Cardiac fibroblast (primary cell): ENCODE measurements around the gene SHISA5.
A peak's percentile ranks its signal among the peaks of the same experiment; 100 is the strongest.

Experiments
- DNase-seq, 2 donors: peaks; one replicate each; pipeline versions ENCODE4 v3.0.0 to v3.0.0-alpha.2; 2010; ENCODE audit warnings: low read depth in 2 of 2
- H3K4me3 ChIP-seq, 2 donors: replicated peaks in 1 of 2; 1 replicate in 1 of 2; 2 replicates in 1 of 2; pipeline ENCODE4 v1.5.1; 2011; ENCODE audit warnings: low read depth in 2 of 2, low read length in 2 of 2, mild to moderate bottlenecking in 2 of 2, moderate library complexity in 1 of 2
- TF ChIP-seq, protein P1 (sequence below): IDR thresholded peaks from one replicate; pipeline ENCODE4 v1.5.1; 2011; ENCODE audit warnings: low read depth, mild to moderate bottlenecking, low read length, inconsistent platforms

The SHISA5 gene

GRCh38 chr3:48446043-48446424 lies 57.9 kb downstream of the SHISA5 start:
- peak overlapping the region; percentile 84 to 95 for H3K4me3 ChIP-seq
- TF ChIP-seq, protein P1, sequence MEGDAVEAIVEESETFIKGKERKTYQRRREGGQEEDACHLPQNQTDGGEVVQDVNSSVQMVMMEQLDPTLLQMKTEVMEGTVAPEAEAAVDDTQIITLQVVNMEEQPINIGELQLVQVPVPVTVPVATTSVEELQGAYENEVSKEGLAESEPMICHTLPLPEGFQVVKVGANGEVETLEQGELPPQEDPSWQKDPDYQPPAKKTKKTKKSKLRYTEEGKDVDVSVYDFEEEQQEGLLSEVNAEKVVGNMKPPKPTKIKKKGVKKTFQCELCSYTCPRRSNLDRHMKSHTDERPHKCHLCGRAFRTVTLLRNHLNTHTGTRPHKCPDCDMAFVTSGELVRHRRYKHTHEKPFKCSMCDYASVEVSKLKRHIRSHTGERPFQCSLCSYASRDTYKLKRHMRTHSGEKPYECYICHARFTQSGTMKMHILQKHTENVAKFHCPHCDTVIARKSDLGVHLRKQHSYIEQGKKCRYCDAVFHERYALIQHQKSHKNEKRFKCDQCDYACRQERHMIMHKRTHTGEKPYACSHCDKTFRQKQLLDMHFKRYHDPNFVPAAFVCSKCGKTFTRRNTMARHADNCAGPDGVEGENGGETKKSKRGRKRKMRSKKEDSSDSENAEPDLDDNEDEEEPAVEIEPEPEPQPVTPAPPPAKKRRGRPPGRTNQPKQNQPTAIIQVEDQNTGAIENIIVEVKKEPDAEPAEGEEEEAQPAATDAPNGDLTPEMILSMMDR = no peak
- DNase-seq = no peak

- TF ChIP-seq, protein P1 = no peak
- DNase-seq = no peak
- peak overlapping the region in 1 of 2 donors; percentile 95 for H3K4me3 ChIP-seq
These were observed 58.6 kb downstream of the SHISA5 start for GRCh38 chr3:48445277-48445882.

GRCh38 chr3:48441940-48442339 lies 62.0 kb downstream of the SHISA5 start:
- H3K4me3 ChIP-seq = no peak overlapping the region
- no peak for DNase-seq
- TF ChIP-seq, protein P1 = no peak

DNA sequence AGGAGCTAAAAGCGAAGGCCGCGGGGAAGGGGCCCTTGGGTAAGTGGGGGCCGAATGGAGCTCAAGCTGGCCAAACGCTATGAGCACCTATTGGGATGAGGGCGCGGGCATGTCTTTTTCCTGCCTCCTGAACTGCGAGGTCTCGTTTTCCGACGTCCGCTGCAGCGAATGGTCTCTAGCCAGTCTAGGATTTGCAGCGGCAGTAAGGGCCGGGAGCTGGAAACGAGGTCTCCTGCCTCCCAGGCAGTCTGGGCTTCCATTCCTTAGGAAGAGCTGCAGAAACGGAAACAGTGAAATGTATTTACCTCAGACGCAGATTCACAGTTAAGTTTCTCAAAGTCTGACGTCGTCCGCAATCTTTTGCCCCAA lies 63.4 kb downstream of the SHISA5 start:
- TF ChIP-seq, protein P1 = no peak
- H3K4me3 ChIP-seq = peak overlapping the region; percentile 89 to 96
- peak; percentile 36 to 39 for DNase-seq

DNA sequence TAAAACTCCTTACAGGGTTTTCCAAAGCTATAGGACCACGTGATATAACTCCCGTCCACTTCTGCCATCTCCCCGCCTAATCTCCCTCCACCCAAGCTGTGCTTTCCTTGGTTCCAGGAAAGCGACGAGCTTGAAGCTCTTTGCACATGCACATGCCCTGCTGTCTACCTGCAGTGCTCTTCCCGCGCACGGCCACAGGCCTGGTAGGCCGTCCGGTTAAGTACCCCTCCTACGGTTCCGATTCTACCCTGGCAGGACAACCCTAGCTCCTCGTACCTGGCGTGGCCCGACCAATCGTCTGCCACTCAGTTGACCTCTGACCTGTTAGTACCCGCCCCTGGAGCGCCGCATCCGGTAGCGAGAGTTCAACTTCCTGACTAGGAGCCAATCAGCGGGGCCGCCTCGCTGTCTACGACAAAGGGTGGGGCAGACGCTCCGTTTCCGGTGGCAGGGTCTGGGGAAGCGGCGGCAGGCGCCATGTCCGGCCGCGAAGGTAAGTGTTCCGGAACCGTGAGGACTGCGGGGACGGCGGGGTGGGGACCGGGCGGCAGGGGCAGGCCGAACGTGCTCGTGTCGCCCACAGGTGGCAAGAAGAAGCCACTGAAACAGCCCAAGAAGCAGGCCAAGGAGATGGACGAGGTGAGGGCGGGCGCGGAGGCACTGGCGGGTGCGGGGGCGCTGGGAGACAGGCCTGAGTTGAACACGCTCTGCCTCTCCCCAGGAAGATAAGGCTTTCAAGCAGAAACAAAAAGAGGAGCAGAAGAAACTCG lies 64.0 kb downstream of the SHISA5 start, which contains the start of the genes CCDC51 and TMA7:
Gene CCDC51, minus strand, starts transcription at position 300 of the 770 bp plus-strand sequence. CDS start 4,991 bp downstream, outside the sequence.
Gene TMA7, plus strand, starts transcription at position 438 of the 770 bp plus-strand sequence. Its CDS starts 40 bp downstream, at position 478.
- peak; percentile 96 for DNase-seq
- H3K4me3 ChIP-seq = peak within 1 kb of the TSS; percentile 89 to 96
- TF ChIP-seq, protein P1 = no peak

DNA sequence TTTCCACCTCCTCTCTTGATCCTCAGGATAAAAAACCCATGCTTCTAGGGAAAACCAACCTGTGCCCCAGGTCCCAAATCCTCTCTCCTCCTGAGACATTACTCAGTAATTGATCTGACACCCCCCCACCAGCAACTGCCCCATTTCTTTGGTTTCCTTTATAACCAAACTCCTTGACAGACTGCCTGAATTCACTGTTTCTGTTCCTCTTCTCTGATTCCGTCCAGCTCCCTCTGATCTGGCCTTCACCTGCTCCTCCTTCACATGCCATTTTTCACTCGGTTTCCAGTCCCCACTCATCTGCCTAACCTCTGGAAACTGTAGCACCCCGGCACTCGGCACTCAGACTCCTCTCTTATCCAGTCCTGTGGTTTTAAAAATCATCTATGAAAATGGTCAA lies 66.2 kb downstream of the SHISA5 start:
- TF ChIP-seq, protein P1 = no peak
- no peak for DNase-seq

More for the DNA sequence above, 66.2 kb downstream of the SHISA5 start:
- no peak overlapping the region for H3K4me3 ChIP-seq
